ENCODE results near the gene PDE7B. TPM values are rescaled to one million over a fixed set of nuclear protein-coding genes. Genes with fewer than 3 reads are reported as not detected.

The PDE7B gene
- total RNA-seq, 1 experiment from 2014 or later: not detected

DNA sequence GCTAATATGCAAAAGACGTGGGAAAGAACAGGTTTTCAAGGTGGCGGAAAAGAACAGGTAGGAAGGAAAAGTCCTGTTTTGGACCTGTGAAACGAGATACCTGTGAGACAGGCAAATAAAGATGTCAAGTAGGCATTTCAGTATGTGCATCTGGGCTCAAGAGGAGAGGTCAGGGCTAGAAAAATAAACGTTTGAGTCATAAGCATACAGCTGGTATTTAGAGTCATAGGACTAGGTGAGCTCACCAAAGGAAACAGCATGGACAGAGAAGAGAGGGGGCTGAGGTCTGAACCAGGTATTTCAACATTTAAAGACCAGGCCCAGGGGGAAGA is 383.7 kb downstream of the PDE7B start:
- no peak for TF ChIP-seq ARID4B (CRISPR knock-in tag; IDR thresholded peaks at IDR 0.05; ENCODE audit: borderline replicate concordance)
- TF ChIP-seq, protein P1, sequence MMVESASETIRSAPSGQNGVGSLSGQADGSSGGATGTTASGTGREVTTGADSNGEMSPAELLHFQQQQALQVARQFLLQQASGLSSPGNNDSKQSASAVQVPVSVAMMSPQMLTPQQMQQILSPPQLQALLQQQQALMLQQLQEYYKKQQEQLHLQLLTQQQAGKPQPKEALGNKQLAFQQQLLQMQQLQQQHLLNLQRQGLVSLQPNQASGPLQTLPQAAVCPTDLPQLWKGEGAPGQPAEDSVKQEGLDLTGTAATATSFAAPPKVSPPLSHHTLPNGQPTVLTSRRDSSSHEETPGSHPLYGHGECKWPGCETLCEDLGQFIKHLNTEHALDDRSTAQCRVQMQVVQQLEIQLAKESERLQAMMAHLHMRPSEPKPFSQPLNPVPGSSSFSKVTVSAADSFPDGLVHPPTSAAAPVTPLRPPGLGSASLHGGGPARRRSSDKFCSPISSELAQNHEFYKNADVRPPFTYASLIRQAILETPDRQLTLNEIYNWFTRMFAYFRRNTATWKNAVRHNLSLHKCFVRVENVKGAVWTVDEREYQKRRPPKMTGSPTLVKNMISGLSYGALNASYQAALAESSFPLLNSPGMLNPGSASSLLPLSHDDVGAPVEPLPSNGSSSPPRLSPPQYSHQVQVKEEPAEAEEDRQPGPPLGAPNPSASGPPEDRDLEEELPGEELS (CRISPR knock-in tag; IDR thresholded peaks at IDR 0.05): no peak
- Mint-ChIP-seq H3K27me3 (ENCODE audit: low read depth) (no peaks in the 10 kb centered on the region), H3K36me3 (peaks cover 35% of the 10 kb centered on the region), H3K9me3 (no peaks in the 10 kb centered on the region), H3K4me3 (no peak overlapping the region), H3K4me1 (no peaks in the 10 kb centered on the region), H3K27ac (0 out of 2 replicates have a peak overlapping the region, but pooled peaks have one; percentile 2)
- no peak for ATAC-seq
- CTCF ChIA-PET: interaction anchor here (1.2 kb wide), 1 partner anchor 315 kb away, joined by 3 read pairs; no protein-coding TSS in a partner anchor
- no peak for DNase-seq (ENCODE audit: low spot score)
- POLR2A ChIA-PET: no interaction called here

DNA sequence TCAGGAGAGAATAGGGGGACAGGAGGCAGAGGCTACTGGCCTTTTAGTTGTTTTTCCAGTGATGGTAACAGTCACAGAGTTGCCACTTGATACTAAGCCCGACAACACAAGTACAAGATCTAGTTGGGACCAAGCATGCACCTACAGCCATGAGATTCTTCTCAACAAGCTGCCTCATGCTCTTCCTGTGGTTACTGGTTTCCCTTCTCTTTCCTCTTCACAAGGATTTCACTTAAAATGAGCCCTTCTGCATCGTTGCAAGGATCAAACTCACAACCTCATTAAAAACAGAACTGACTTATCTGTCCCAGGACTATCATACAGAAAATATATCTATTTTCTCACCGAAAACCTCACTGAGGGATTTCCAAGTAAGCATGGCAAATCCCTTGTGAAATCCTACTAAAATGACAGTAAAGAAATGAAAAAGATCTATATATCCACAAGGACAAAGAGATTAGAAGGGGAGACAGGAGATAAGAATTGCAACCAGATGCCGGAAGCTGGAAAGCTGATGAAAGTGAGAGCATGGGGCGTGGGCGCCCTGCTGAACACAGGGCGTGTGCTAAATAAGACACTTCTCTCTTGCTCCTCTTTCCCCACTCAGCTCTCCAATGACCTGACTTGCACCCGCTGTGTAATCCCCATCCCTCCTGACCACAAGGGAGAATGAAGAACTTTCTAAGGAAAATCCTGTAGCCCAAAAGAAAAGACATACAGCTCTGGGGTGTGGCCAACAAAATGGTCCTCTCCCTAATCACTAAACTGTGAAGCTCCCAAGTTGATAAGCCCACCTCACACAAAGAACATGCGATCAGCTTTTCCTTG is 385.2 kb downstream of the PDE7B start:
- no peak for DNase-seq (ENCODE audit: low spot score)
- TF ChIP-seq ZNF396 (CRISPR knock-in tag; IDR thresholded peaks at IDR 0.05; ENCODE audit: borderline replicate concordance): no peak
- TF ChIP-seq ZNF425 (CRISPR knock-in tag; conservative IDR thresholded peaks at IDR 0.05): no peak
- no peak for TF ChIP-seq ARID4B (CRISPR knock-in tag; IDR thresholded peaks at IDR 0.05; ENCODE audit: borderline replicate concordance)
- TF ChIP-seq NR3C1 (CRISPR knock-in tag; conservative IDR thresholded peaks at IDR 0.05; ENCODE audit: low read depth): no peak
- TF ChIP-seq, protein P2, sequence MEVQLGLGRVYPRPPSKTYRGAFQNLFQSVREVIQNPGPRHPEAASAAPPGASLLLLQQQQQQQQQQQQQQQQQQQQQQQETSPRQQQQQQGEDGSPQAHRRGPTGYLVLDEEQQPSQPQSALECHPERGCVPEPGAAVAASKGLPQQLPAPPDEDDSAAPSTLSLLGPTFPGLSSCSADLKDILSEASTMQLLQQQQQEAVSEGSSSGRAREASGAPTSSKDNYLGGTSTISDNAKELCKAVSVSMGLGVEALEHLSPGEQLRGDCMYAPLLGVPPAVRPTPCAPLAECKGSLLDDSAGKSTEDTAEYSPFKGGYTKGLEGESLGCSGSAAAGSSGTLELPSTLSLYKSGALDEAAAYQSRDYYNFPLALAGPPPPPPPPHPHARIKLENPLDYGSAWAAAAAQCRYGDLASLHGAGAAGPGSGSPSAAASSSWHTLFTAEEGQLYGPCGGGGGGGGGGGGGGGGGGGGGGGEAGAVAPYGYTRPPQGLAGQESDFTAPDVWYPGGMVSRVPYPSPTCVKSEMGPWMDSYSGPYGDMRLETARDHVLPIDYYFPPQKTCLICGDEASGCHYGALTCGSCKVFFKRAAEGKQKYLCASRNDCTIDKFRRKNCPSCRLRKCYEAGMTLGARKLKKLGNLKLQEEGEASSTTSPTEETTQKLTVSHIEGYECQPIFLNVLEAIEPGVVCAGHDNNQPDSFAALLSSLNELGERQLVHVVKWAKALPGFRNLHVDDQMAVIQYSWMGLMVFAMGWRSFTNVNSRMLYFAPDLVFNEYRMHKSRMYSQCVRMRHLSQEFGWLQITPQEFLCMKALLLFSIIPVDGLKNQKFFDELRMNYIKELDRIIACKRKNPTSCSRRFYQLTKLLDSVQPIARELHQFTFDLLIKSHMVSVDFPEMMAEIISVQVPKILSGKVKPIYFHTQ (CRISPR knock-in tag; IDR thresholded peaks at IDR 0.05): no peak
- no peak for TF ChIP-seq CREM (CRISPR knock-in tag; IDR thresholded peaks at IDR 0.05)
- TF ChIP-seq, protein P3, sequence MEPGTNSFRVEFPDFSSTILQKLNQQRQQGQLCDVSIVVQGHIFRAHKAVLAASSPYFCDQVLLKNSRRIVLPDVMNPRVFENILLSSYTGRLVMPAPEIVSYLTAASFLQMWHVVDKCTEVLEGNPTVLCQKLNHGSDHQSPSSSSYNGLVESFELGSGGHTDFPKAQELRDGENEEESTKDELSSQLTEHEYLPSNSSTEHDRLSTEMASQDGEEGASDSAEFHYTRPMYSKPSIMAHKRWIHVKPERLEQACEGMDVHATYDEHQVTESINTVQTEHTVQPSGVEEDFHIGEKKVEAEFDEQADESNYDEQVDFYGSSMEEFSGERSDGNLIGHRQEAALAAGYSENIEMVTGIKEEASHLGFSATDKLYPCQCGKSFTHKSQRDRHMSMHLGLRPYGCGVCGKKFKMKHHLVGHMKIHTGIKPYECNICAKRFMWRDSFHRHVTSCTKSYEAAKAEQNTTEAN (CRISPR knock-in tag; IDR thresholded peaks at IDR 0.05): no peak
- TF ChIP-seq, protein P4, sequence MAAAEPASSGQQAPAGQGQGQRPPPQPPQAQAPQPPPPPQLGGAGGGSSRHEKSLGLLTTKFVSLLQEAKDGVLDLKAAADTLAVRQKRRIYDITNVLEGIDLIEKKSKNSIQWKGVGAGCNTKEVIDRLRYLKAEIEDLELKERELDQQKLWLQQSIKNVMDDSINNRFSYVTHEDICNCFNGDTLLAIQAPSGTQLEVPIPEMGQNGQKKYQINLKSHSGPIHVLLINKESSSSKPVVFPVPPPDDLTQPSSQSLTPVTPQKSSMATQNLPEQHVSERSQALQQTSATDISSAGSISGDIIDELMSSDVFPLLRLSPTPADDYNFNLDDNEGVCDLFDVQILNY (CRISPR knock-in tag; IDR thresholded peaks at IDR 0.05): no peak
- TF ChIP-seq TEAD1 (CRISPR knock-in tag; IDR thresholded peaks at IDR 0.05): no peak
- TF ChIP-seq, protein P5, sequence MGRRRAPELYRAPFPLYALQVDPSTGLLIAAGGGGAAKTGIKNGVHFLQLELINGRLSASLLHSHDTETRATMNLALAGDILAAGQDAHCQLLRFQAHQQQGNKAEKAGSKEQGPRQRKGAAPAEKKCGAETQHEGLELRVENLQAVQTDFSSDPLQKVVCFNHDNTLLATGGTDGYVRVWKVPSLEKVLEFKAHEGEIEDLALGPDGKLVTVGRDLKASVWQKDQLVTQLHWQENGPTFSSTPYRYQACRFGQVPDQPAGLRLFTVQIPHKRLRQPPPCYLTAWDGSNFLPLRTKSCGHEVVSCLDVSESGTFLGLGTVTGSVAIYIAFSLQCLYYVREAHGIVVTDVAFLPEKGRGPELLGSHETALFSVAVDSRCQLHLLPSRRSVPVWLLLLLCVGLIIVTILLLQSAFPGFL (CRISPR knock-in tag; IDR thresholded peaks at IDR 0.05; ENCODE audit: borderline replicate concordance): no peak
- TF ChIP-seq ZNF138 (CRISPR knock-in tag; conservative IDR thresholded peaks at IDR 0.05): no peak

More for the DNA sequence above, 385.2 kb downstream of the PDE7B start:
- no peak for ATAC-seq
- Mint-ChIP-seq H3K9me3 (no peaks in the 10 kb centered on the region), H3K27me3 (ENCODE audit: low read depth) (no peaks in the 10 kb centered on the region), H3K4me1 (no peaks in the 10 kb centered on the region), H3K36me3 (peaks cover 34% of the 10 kb centered on the region), H3K4me3 (no peak overlapping the region), H3K27ac (no peak overlapping the region)
- CTCF ChIA-PET: no interaction called here
- POLR2A ChIA-PET: no interaction called here

All from WTC11 (cell line).